Glutamatergic neuron (in vitro differentiated cells): ENCODE data around the gene ZNF789. TPM values are rescaled to one million over a fixed set of nuclear protein-coding genes. Genes with fewer than 3 reads are reported as not detected.
"Not testable (repeated sequence)": the region's sequence is repeated elsewhere in the genome, so short reads cannot be mapped to it uniquely, and the experiment has no call there.

Source experiments
- DNase-seq: peaks from one replicate; pipeline ENCODE4 v3.0.0; 2022
- H3K27ac Mint-ChIP-seq: one replicate; pipeline ENCODE4 v1.8.0; 2020; ENCODE audit warnings: mild to moderate bottlenecking, mixed read lengths, inconsistent platforms; ENCODE audit not compliant: unreplicated experiment
- H3K27me3 Mint-ChIP-seq: one replicate; pipeline ENCODE4 v1.8.0; 2020; ENCODE audit warnings: mild to moderate bottlenecking, moderate library complexity, mixed read lengths, inconsistent platforms; ENCODE audit not compliant: unreplicated experiment
- H3K36me3 Mint-ChIP-seq: one replicate; pipeline ENCODE4 v1.8.0; 2020; ENCODE audit warnings: mild to moderate bottlenecking, mixed read lengths, inconsistent platforms; ENCODE audit not compliant: unreplicated experiment
- H3K4me1 Mint-ChIP-seq: one replicate; pipeline ENCODE4 v1.8.0; 2020; ENCODE audit warnings: mild to moderate bottlenecking, low read depth, mixed read lengths, inconsistent platforms; ENCODE audit not compliant: unreplicated experiment
- H3K4me3 Mint-ChIP-seq: one replicate; pipeline ENCODE4 v1.8.0; 2020; ENCODE audit warnings: mild to moderate bottlenecking, mixed read lengths, inconsistent platforms; ENCODE audit not compliant: unreplicated experiment
- H3K9me3 Mint-ChIP-seq: one replicate; pipeline ENCODE4 v1.8.0; 2020; ENCODE audit warnings: mild to moderate bottlenecking, moderate library complexity, mixed read lengths, inconsistent platforms; ENCODE audit not compliant: unreplicated experiment
- CTCF ChIP-seq: fragments of 200-600 bp; sonication (generic); IDR thresholded peaks from one replicate; pipeline ENCODE4 v1.5.0; 2021; ENCODE audit not compliant: partially characterized antibody, unreplicated experiment
- total RNA-seq: library from RNA; stranded (reverse); fragmentation: NEBNext Ultra II Directional; extraction: Animal tissue kit (Norgen Biotek cat#: 25700); gene quantifications from one replicate; pipeline ENCODE4 v1.2.1, GENCODE V29; 2021; ENCODE audit not compliant: unreplicated experiment

ZNF789 gene
- total RNA-seq, 1 donor from 2014 or later = 19.5 TPM

DNA sequence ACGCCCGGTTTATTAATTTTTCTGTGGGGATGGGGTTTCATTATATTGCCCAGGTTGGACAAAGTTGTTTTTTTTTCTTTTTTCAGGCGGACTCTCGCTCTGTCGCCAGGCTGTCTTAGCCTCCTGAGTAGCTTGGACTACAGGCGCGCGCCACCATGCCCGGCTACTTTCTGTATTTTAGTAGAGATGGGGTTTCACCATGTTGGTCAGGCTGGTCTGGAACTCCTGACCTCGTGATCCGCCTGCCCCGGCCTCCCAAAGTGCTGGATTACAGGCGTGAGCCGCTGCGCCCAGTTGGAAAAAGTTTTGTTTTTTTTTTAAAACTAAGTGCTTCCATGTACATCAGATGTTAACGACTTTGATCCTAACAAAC, 27.9 kb downstream of the ZNF789 start:
- DNase-seq = no peak

DNA sequence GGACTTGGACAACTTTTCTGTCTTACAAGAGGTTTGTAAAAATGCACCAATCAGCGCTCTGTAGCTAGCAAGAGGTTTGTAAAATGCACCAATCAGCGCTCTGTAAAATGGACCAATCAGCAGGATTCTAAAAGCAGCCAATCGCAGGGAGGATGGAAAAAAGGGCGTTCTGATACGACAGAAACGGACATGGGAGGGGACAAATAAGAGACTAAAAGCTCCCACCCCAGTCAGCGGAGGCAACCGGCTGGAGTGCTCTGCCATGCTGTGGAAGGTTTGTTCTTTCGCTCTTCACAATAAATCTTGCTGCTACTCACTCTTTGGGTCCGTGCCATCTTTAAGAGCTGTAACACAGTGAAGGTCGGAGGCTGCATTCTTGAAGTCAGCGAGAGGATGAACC, 28.5 kb downstream of the ZNF789 start:
- not testable (repeated sequence) for H3K27ac Mint-ChIP-seq, H3K27me3 Mint-ChIP-seq

More for the DNA sequence above, 27.9 kb downstream of the ZNF789 start:
- H3K36me3 Mint-ChIP-seq = peaks cover 3% of the 10 kb centered on the region
- peaks cover 4% of the 10 kb centered on the region for H3K9me3 Mint-ChIP-seq
- peaks cover 8% of the 10 kb centered on the region for H3K27me3 Mint-ChIP-seq
- peak overlapping the region; percentile 100 for H3K4me3 Mint-ChIP-seq
- H3K27ac Mint-ChIP-seq = peak overlapping the region; percentile 90
- no peak for TF ChIP-seq CTCF
- H3K4me1 Mint-ChIP-seq = peaks cover 14% of the 10 kb centered on the region

GRCh38 chr7:99504281-99504602, 31.6 kb downstream of the ZNF789 start:
- peak; percentile 99 for DNase-seq

More for the DNA sequence above, 28.5 kb downstream of the ZNF789 start:
- not testable (repeated sequence) for H3K36me3 Mint-ChIP-seq, H3K9me3 Mint-ChIP-seq, DNase-seq
- Mint-ChIP-seq H3K4me1 (peaks cover 20% of the 10 kb centered on the region), H3K4me3 (peak overlapping the region; percentile 100)

DNA sequence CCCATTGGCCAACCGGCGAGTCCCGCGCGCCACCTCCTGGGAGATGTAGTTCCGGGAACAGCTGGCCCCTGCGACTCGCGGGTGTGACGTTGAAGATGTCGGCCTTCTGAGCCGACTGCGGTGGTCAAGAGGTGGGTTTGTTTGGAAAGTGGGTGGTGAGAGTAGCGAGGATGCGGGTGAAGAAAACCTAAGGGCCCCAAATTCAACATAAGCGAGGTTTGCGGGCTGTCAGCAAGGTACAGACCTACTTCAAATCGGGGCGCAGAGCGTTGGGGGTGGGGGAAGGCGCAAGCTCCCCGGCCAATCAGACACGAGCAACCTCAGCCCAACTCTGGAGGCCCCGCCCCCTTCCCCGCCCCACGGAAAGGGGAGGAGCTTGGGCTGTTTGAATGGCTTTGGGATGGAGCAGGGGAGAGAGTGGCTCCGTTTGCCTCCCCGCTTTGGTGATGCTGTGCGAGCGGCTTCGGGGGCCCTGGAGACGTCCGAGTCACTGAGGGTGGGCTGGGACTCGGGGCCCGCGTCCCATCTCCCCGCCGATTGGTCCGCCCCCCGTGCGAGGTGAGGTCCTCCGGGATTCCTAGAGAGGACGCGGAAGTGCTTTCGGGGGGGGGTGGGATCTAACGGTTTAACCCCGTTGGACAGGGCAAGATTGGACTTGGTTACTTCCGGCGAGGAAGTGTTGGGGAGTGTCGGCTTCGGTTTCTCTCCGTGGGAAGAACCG, 32.1 kb downstream of the ZNF789 start, which contains the start of gene ZKSCAN5:
Gene ZKSCAN5, plus strand, starts transcription at position 60 of the 721 bp plus-strand sequence. CDS start 1,383 bp downstream, outside the sequence.
- Mint-ChIP-seq H3K27me3 (peaks cover 7% of the 10 kb centered on the region), H3K9me3 (peaks cover 4% of the 10 kb centered on the region), H3K4me3 (peak within 1 kb of the TSS; percentile 100), H3K36me3 (no peaks in the 10 kb centered on the region), H3K27ac (peak within 1 kb of the TSS; percentile 99), H3K4me1 (peaks cover 12% of the 10 kb centered on the region)
- TF ChIP-seq CTCF = no peak
- peak; percentile 97 for DNase-seq

More at GRCh38 chr7:99504281-99504602, 31.6 kb downstream of the ZNF789 start:
- Mint-ChIP-seq H3K27me3 (peaks cover 7% of the 10 kb centered on the region), H3K36me3 (no peaks in the 10 kb centered on the region), H3K4me1 (peaks cover 12% of the 10 kb centered on the region), H3K9me3 (peaks cover 4% of the 10 kb centered on the region), H3K4me3 (peak overlapping the region; percentile 100), H3K27ac (peak overlapping the region; percentile 99)
- no peak for TF ChIP-seq CTCF

GRCh38 chr7:99505324-99505662, 32.6 kb downstream of the ZNF789 start:
- H3K4me3 Mint-ChIP-seq = peak overlapping the region; percentile 100
- H3K4me1 Mint-ChIP-seq = peaks cover 11% of the 10 kb centered on the region
- H3K36me3 Mint-ChIP-seq = no peaks in the 10 kb centered on the region
- peaks cover 4% of the 10 kb centered on the region for H3K27me3 Mint-ChIP-seq
- H3K9me3 Mint-ChIP-seq = peaks cover 4% of the 10 kb centered on the region
- no peak for DNase-seq
- peak overlapping the region; percentile 99 for H3K27ac Mint-ChIP-seq
- no peak for TF ChIP-seq CTCF
